Activated CD4-positive, CD25-positive, alpha-beta regulatory T cell treated with anti-CD3 and anti-CD28 coated beads, Interleukin-2, amount 50 U/mL, for 72 hours (primary cell): ENCODE results near the gene SLC9A3.
"Not testable (repeated sequence)": the region's sequence is repeated elsewhere in the genome, so short reads cannot be mapped to it uniquely, and the experiment has no call there.

Experiments used
- DNase-seq: peaks from one replicate; pipeline ENCODE4 v3.0.0; 2021

The SLC9A3 gene

GRCh38 chr5:488744-489688, 35.2 kb downstream of the SLC9A3 start:
- DNase-seq: no peak

DNA sequence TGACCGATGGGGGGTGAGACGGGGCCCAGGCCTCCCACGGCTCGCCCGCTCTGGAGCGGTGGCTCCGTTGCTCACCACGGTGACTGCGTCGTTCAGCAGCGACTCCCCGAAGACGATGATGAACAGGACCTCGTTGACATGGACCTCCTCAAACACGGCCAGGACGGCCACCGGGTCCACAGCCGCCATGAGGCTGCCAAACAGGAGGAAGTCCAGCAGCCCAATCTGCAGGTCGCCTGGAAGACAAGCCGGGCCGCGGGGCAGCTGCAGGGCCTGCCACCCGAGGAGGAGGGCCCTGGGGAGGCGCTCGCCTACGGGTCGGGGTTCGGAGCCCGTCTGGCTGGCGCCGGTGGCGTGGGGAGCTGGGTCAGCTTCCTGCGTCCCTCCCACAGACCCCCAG, 36.0 kb downstream of the SLC9A3 start:
- DNase-seq: no peak

DNA sequence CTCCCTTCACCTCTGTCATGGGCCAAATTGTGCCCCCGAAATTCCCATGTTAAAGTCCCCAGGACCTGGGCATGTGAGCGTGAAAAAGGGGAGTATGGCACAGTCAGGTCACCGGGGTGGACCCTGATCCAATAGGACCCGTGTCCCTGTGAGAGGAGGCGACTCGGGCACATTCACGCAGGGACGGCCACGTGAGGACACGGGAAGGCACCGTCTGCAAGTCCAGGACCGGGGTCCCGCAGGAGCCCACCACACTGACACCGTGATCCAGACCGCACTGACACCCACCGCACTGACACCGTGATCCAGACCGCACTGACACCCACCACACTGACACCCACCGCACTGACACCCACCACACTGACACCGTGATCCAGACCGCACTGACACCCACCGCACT, 37.7 kb downstream of the SLC9A3 start:
- not testable (repeated sequence) for DNase-seq

DNA sequence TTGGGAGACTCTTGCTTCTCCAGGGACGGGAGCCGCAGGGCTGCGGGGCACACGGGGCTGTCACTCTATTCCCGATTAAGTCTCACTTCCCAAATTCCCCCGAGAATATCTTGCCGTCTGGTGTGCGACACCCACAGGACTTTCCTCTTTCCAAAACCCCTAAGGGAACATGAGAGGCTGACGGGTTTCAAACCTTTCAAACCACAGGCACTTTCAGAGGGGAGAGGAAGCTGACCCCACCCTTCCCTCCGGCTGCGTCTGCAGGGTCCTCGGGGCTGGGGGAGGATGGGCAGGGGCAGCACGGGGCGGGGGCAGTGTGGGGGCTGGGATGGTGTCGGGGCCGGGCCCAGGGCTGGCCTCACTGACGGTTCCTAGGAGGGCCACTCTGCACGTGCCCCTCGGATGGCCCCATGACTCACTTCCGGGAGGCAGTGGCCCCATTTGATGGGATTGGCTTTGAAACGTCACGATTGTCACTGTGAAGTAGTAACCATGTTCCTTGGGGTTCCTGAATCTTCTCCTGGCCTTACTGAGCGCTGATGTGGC, 38.2 kb downstream of the SLC9A3 start:
- no peak for DNase-seq

DNA sequence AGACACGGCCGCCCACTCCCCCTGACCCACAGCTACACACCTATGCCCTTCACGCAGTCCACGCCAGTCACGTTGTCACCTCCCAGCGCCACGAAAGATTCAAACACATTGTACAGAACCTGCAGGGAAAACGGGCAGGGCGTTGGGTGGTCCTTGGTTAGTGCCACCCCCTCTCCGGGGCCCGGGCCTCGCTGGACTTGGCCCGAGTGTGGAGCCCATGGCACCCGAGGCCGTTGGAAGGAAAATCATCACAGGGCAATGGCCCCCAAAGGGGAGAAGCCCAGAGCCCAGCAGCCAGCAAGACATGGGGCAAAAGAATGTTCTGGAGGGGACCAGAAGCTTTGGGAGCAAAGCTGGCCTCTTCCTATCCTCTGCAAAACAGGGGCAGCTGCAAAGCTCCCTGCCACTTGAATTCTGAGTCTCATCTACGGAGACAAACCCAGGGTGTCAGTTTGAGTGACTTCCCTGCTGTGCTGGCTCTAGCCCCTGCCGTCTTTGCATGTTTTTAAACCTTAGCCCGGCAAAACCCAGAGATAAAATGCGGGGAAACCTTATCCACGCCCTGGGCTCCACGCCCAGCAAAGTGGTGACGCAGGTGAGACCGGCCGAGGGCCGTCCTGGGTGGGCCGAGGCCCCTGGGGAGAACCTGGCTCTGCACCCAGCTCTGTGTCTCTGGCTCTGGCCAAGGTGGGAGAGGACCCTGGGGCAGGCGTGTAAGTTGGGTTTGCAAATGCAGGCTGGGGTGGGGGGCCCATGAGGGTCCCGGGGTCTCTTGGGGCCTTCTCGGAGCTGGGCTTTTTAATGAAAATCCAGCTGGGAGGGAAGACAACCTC, 38.9 kb downstream of the SLC9A3 start:
- DNase-seq: no peak

GRCh38 chr5:484556-484955, 39.7 kb downstream of the SLC9A3 start:
- no peak for DNase-seq

- no peak for DNase-seq
These were observed 40.7 kb downstream of the SLC9A3 start for GRCh38 chr5:483434-484140.

GRCh38 chr5:483011-483410, 41.2 kb downstream of the SLC9A3 start:
- no peak for DNase-seq

DNA sequence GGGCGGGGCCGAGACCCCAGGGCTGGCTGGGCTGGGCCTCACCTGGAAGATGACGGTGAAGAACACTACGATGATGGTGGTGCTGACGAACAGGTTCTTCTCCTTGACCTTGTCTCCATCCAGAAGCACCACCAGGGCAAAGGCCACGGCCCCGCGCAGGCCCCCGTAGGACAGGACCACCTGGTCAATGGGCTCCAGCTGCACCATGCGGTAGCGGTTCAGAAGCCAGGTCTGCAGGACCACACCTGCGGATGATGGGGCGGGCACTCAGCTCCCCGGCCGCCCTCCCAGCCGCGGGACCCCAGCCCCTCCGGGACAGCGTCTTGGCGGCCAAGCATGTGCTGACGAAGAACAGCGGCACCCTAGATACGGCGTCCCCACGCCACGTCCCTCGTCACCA, 41.7 kb downstream of the SLC9A3 start:
- no peak for DNase-seq

GRCh38 chr5:482021-482420, 42.2 kb downstream of the SLC9A3 start:
- DNase-seq: no peak

DNA sequence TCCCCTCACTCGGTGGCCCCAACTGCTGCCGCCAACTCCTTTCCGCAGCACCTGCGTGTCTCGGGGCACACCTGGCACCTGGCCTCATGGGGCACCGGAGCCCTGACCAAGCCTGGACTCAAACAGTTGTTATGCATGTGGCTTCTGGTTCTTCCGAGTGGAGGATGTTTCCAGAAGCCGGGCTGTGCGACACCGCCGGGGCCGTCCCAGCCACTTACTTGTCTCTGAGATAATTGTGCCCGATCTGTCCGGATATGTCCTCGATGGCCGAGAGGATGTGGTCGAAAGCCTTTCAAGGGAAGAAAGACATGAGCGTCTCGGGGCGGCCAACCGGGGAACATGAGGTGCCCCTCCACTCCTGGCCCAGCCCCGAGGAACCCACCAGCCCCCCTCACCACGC, 42.9 kb downstream of the SLC9A3 start:
- no peak for DNase-seq

- no peak for DNase-seq
These were observed 44.5 kb downstream of the SLC9A3 start for GRCh38 chr5:479566-480319.

GRCh38 chr5:478982-479535, 45.2 kb downstream of the SLC9A3 start:
- no peak for DNase-seq

DNA sequence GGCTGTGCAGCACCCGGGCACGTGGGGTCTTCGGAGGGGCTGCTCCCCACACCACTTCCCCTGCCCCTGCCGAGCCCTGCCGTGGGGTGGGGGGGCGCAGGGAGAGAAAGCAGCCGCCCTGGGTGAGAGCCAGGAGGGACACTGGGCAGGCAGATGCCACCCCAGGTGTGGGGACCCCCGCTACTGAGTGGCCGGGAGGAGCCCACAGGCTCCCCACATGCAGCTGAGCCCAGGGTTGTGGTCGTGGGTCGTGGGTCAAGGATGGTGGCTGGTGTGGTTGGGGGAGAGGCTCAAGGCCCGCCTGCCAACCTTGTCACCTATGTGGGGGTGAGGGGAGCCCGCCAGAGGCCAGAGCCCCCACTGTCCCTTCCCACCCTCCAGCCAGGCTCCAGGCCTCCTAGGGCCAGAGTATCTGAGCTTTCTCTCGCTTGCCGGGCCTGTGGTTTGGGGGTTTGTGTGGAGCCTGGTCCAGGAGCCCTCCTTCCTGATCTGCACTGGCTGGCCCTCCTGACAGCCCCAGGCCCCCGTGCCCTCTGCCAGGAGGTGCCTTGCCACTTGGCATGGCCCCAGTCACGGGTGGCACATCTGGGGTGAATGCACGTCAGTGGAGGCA, 45.8 kb downstream of the SLC9A3 start:
- no peak for DNase-seq

DNA sequence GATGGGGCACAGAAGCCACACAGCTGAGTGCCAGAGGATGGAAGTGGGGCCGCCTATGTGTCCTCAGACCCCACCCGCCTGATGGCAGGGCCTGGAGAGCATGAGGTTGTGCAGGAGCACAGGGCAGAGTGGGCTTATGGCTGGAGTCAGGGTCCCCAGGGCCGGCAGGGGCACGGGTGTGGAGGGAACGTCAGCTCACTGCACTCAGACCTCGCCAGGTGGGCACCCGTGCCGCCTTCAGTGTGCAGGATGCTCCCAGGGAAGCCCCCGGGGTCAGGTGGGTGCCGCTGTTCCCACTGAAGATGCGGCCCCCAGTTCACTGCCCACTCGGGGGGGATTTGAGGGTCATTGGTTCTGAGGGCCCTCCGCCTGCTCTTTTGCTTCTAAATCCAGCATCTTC, 46.4 kb downstream of the SLC9A3 start:
- no peak for DNase-seq

DNA sequence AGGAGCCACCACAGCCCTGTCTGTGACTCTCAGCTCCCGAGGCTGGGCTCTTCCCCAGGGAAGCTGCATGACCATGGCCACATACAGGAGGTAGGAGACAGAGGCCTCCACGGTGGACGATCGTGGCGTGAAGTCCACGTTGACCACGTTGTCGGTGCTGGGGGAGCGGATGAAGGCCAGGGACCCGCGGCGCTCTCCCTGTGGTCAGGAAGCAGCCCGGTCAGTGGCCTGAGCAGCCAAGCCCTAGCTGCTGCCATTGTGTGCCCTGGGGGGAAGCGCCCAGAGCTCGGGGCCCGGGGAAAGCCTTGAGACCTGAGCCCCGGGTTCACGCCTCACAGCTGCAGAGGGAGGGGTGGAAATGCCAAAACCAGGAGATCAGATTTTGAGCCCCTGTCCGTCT, 47.0 kb downstream of the SLC9A3 start:
- no peak for DNase-seq

- no peak for DNase-seq
These were observed 47.5 kb downstream of the SLC9A3 start for GRCh38 chr5:476814-477175.

DNA sequence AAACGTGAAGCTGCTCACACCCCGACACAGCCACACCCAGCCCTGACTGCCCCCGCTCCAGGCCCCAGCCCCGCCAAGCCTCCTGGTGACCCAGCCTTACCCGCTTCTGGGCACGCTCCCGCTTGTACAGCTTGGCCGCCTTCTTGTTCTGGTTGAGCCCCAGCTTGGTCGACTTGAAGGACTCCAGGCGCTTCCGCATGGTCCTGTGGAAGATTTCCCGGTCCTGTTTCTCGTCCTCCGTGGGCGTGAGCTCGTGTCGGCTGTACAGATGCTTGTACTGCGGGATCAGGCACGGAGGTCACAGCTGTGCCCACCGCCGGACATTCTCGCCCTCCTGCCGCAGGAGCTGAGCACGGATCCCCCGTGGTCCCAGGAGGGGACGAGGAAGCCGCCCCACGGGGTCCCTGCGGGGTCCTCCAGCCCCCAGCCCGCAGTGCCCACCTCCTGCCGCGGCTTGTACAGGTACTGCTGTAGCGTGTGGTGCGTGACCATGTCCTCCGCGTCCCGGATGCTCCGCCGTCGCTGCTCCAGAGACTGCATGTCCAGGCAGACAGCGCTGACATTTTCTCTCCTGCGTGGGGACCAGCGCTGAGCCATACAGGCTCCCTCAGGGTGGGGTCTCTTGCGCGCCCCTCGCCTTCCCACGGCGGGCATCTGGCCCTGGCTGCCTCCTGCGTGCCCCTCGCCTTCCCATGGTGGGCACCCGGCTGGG, 48.0 kb downstream of the SLC9A3 start:
- no peak for DNase-seq

DNA sequence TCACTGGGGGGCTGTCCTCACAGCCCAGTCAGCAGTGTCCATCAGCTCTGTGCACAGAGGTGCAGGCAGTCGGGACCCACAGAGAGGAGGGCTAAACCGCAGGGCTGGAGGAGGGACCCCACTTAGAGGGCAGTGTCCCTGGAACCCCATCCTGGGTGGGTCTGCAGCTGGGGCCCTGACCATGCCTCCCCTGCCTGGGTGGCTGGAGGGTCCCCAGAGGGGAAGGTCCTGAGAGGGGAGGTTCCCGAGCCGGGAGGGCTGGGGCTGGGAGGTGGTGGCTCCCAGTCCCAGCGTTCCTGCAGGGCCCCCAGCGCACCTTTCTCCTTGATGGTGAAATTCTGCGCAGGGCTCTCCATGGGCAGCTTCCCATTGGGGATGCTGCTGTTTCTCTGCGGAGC, 48.5 kb downstream of the SLC9A3 start:
- DNase-seq: no peak

DNA sequence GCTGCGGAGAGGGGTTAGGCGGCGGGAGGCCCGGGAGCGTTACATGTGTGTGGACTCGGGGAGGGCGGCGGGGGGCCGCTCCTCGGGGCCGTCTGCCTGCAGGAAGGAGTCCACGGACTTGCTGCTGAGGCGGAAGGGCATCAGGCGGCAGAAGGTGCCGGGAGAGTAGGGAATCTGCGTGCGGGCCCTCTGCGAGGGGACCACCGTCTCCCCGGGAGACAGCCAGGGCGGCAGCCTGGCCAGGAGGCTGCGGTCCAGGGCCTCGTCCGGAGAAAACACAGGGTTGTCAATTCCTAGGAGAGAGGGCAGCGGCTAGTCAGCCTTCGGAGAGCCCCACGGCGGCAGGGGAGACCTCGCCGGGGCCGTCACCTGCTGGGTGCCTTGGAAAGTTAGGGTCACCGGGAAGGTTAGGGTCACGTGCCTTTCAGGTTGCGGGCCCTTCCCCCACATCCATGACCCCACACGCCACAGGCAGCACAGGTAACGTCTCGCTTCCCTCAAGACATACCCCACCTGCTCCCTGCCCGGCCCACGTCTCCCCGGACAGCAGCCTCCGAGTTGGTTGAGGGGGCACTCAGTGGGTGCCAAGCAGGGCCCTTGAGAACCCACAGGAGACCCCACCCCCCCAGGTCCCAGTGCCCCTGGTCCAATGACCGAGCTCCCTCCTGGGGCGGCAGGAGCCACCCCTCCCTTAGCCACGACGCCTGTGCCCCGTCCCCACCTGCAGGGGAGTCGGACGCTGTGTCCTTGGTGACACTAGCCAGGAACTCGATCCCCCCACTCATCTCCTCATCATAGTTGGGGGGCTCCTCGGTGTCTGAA, 49.2 kb downstream of the SLC9A3 start:
- DNase-seq: no peak
